ENCODE measurements around the gene GJA9.
A peak's percentile ranks its signal among the peaks of the same experiment; 100 is the strongest.
"Not testable (repeated sequence)": the region's sequence is repeated elsewhere in the genome, so short reads cannot be mapped to it uniquely, and the experiment has no call there.

The GJA9 gene

GRCh38 chr1:38873027-38873969 lies 8.1 kb downstream of the GJA9 start, which contains the start of gene MYCBP:
TSS of gene MYCBP (minus strand) at chr1:38873348. CDS start at chr1:38873305, 43 bp downstream.
- peak; percentile 88 for DNase-seq (ENCODE audit: low read depth)

- DNase-seq (ENCODE audit: low read depth): peak; percentile 18
These were observed 8.9 kb downstream of the GJA9 start for GRCh38 chr1:38872401-38873026.

GRCh38 chr1:38870996-38871395 lies 10.4 kb downstream of the GJA9 start:
- DNase-seq (ENCODE audit: low read depth): no peak

GRCh38 chr1:38867208-38867607 lies 14.2 kb downstream of the GJA9 start:
- no peak for DNase-seq (ENCODE audit: low read depth)

- DNase-seq (ENCODE audit: low read depth): no peak
These were observed 16.2 kb downstream of the GJA9 start for GRCh38 chr1:38865112-38865715.

- DNase-seq (ENCODE audit: low read depth): no peak
These were observed 21.0 kb downstream of the GJA9 start for GRCh38 chr1:38860454-38860795.

- DNase-seq (ENCODE audit: low read depth): peak; percentile 98
These were observed 21.6 kb downstream of the GJA9 start, which contains the start of gene RRAGC for GRCh38 chr1:38859561-38860453. TSS of gene RRAGC (minus strand) at chr1:38859772. CDS start at chr1:38859646, 126 bp downstream.

- DNase-seq (ENCODE audit: low read depth): no peak
These were observed 22.4 kb downstream of the GJA9 start for GRCh38 chr1:38858833-38859560.

- DNase-seq (ENCODE audit: low read depth): no peak
These were observed 28.6 kb downstream of the GJA9 start for GRCh38 chr1:38852780-38853179.

- DNase-seq (ENCODE audit: low read depth): no peak
These were observed 33.3 kb downstream of the GJA9 start for GRCh38 chr1:38848071-38848470.

GRCh38 chr1:38846210-38846609 lies 35.2 kb downstream of the GJA9 start:
- no peak for DNase-seq (ENCODE audit: low read depth)

- DNase-seq (ENCODE audit: low read depth): not testable (repeated sequence)
These were observed 36.3 kb downstream of the GJA9 start for GRCh38 chr1:38845088-38845487.

GRCh38 chr1:38840281-38840680 lies 41.1 kb downstream of the GJA9 start:
- no peak for DNase-seq (ENCODE audit: low read depth)

- no peak for DNase-seq (ENCODE audit: low read depth)
These were observed 42.0 kb downstream of the GJA9 start for GRCh38 chr1:38839363-38839762.

- DNase-seq (ENCODE audit: low read depth): not testable (repeated sequence)
These were observed 45.1 kb downstream of the GJA9 start for GRCh38 chr1:38836316-38836715.

GRCh38 chr1:38834937-38835827 lies 46.2 kb downstream of the GJA9 start:
- DNase-seq (ENCODE audit: low read depth): no peak

GRCh38 chr1:38834221-38834782 lies 47.1 kb downstream of the GJA9 start:
- DNase-seq (ENCODE audit: low read depth): no peak

- no peak for DNase-seq (ENCODE audit: low read depth)
These were observed 48.2 kb downstream of the GJA9 start for GRCh38 chr1:38833146-38833545.

- DNase-seq (ENCODE audit: low read depth): no peak
These were observed 49.0 kb downstream of the GJA9 start for GRCh38 chr1:38832370-38832734.
